ENCODE results near the gene MYL7.

- TF ChIP-seq, protein P1, sequence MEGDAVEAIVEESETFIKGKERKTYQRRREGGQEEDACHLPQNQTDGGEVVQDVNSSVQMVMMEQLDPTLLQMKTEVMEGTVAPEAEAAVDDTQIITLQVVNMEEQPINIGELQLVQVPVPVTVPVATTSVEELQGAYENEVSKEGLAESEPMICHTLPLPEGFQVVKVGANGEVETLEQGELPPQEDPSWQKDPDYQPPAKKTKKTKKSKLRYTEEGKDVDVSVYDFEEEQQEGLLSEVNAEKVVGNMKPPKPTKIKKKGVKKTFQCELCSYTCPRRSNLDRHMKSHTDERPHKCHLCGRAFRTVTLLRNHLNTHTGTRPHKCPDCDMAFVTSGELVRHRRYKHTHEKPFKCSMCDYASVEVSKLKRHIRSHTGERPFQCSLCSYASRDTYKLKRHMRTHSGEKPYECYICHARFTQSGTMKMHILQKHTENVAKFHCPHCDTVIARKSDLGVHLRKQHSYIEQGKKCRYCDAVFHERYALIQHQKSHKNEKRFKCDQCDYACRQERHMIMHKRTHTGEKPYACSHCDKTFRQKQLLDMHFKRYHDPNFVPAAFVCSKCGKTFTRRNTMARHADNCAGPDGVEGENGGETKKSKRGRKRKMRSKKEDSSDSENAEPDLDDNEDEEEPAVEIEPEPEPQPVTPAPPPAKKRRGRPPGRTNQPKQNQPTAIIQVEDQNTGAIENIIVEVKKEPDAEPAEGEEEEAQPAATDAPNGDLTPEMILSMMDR (IDR thresholded peaks at IDR 0.05): no peak
- TF ChIP-seq REST (IDR thresholded peaks at IDR 0.05): no peak
- TF ChIP-seq ZC3H11A (IDR thresholded peaks at IDR 0.05): no peak
- TF ChIP-seq ESRRA (IDR thresholded peaks at IDR 0.05; ENCODE audit: borderline replicate concordance, low read length): no peak
- no peak for TF ChIP-seq POLR2A (IDR thresholded peaks at IDR 0.05; ENCODE audit: low read length)
- TF ChIP-seq SMC3 (IDR thresholded peaks at IDR 0.05): no peak
- no peak for TF ChIP-seq JUNB (IDR thresholded peaks at IDR 0.05)
- TF ChIP-seq CHD4 (IDR thresholded peaks at IDR 0.05; ENCODE audit: borderline replicate concordance): no peak
- no peak for TF ChIP-seq GATA3 (IDR thresholded peaks at IDR 0.05; ENCODE audit: borderline replicate concordance)
- TF ChIP-seq, protein P2, sequence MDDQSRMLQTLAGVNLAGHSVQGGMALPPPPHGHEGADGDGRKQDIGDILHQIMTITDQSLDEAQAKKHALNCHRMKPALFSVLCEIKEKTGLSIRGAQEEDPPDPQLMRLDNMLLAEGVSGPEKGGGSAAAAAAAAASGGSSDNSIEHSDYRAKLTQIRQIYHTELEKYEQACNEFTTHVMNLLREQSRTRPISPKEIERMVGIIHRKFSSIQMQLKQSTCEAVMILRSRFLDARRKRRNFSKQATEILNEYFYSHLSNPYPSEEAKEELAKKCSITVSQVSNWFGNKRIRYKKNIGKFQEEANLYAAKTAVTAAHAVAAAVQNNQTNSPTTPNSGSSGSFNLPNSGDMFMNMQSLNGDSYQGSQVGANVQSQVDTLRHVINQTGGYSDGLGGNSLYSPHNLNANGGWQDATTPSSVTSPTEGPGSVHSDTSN (IDR thresholded peaks at IDR 0.05): no peak
- TF ChIP-seq MAX (IDR thresholded peaks at IDR 0.05): no peak
- no peak for TF ChIP-seq KDM1A (IDR thresholded peaks at IDR 0.05; ENCODE audit: low read depth)
- TF ChIP-seq RNF2 (IDR thresholded peaks at IDR 0.05; ENCODE audit: borderline replicate concordance, low read depth): no peak
- TF ChIP-seq CBX8 (IDR thresholded peaks at IDR 0.05): no peak
Observed at GRCh38 chr7:44109991-44110390, 31.1 kb downstream of the MYL7 start.
